PFSK-1 (cell line): Measurements from ENCODE around the gene CORO2B.

Source experiments
- POLR2AphosphoS5 ChIP-seq: IDR thresholded peaks from 2 replicates; pipeline ENCODE4 v1.6.1; 2012; ENCODE audit warnings: low read depth, mild to moderate bottlenecking, control low read depth, low read length, moderate library complexity
- SIN3A ChIP-seq: IDR thresholded peaks from 2 replicates; pipeline ENCODE4 v1.6.1; 2012; ENCODE audit warnings: mild to moderate bottlenecking, low read length, moderate library complexity, borderline replicate concordance; ENCODE audit not compliant: insufficient read depth
- TAF1 ChIP-seq: IDR thresholded peaks from 2 replicates; pipeline ENCODE4 v1.6.1; 2012; ENCODE audit warnings: low read length, control low read depth, borderline replicate concordance; ENCODE audit not compliant: insufficient read depth
- TF ChIP-seq, protein P1 (sequence below), 2 experiments: IDR thresholded peaks; 2 replicates each; pipeline versions ENCODE4 v1.6.1 to v1.8.0; 2011 to 2012; ENCODE audit warnings: low read depth in 2 of 2, low read length in 2 of 2, control low read depth in 1 of 2, inconsistent platforms in 1 of 2, mild to moderate bottlenecking in 1 of 2, moderate library complexity in 1 of 2; ENCODE audit not compliant: insufficient read depth in 1 of 2

DNA sequence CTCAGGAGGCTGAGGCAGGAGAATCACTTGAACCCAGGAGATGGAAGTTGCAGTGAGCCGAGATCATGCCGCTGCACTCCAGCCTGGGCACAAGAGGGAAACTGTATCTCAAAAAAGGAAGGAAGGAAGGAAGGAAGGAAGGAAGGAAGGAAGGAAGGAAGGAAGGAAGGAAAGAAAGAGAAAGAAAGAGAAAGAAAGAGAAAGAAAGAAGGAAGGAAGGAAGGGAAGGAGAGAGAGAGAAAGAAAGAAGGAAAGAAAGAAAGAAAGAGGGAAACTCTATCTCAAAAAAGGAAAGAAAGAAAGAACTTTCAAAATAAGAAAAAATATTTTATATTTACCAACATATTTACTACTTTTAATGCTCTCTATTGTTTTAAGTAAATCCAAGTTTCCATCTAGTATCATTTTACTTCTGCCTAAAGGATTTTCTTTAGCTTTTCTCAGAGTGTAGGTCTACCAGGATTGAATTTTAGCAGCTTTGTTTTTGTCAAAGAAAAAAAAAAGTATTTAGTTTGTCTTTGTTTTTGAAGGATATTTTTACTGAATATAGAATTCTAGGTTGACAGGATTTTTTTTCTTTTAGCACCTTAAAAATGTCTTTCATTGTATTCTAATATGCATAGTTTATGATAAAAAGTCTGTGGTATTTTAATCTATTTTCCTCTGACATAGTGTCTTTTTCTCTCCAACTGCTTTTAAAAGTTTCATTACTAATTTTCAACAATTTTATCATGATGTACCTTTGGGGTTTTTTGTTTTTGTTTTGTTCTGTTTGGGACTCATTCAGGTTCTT is 47.2 kb upstream of the CORO2B start:
- TF ChIP-seq, protein P1, sequence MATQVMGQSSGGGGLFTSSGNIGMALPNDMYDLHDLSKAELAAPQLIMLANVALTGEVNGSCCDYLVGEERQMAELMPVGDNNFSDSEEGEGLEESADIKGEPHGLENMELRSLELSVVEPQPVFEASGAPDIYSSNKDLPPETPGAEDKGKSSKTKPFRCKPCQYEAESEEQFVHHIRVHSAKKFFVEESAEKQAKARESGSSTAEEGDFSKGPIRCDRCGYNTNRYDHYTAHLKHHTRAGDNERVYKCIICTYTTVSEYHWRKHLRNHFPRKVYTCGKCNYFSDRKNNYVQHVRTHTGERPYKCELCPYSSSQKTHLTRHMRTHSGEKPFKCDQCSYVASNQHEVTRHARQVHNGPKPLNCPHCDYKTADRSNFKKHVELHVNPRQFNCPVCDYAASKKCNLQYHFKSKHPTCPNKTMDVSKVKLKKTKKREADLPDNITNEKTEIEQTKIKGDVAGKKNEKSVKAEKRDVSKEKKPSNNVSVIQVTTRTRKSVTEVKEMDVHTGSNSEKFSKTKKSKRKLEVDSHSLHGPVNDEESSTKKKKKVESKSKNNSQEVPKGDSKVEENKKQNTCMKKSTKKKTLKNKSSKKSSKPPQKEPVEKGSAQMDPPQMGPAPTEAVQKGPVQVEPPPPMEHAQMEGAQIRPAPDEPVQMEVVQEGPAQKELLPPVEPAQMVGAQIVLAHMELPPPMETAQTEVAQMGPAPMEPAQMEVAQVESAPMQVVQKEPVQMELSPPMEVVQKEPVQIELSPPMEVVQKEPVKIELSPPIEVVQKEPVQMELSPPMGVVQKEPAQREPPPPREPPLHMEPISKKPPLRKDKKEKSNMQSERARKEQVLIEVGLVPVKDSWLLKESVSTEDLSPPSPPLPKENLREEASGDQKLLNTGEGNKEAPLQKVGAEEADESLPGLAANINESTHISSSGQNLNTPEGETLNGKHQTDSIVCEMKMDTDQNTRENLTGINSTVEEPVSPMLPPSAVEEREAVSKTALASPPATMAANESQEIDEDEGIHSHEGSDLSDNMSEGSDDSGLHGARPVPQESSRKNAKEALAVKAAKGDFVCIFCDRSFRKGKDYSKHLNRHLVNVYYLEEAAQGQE (IDR thresholded peaks at IDR 0.05; ENCODE audit: insufficient read depth in 1 of 2, low read depth in 2 of 2, low read length in 2 of 2) = no peak
- TF ChIP-seq POLR2AphosphoS5 = no peak
- TF ChIP-seq SIN3A = no peak
- no peak for TF ChIP-seq TAF1
